ENCODE data around the gene SUGCT.

Gene SUGCT

GRCh38 chr7:40721342-40721949, 586.6 kb downstream of the SUGCT start:
- Histone ChIP-seq H3K4me1 (ENCODE audit: control insufficient read depth, insufficient read depth, low read length) (no peaks in the 10 kb centered on the region; the same call in 1 of the 2 replicates), H3K9me3 (ENCODE audit: control insufficient read depth, insufficient read depth, low read depth, low read length) (no peaks in the 10 kb centered on the region), H3K36me3 (ENCODE audit: control insufficient read depth in 2 of 2, insufficient read depth in 1 of 2, low read length in 2 of 2) (no peaks in the 10 kb centered on the region), H3K4me3 (ENCODE audit: low read depth, low read length) (no peak overlapping the region), H3K27ac (ENCODE audit: extremely low read depth, low read depth, low read length) (no peak overlapping the region)
- TF ChIP-seq ZNF174 (tag by site-specific recombination; IDR thresholded peaks at IDR 0.05), result no peak
- TF ChIP-seq ZNF214 (tag by site-specific recombination; IDR thresholded peaks at IDR 0.05; ENCODE audit: borderline replicate concordance), result no peak
- TF ChIP-seq ZNF660 (tag by site-specific recombination; IDR thresholded peaks at IDR 0.05), result no peak
- no peak for TF ChIP-seq ZNF112 (tag by site-specific recombination; IDR thresholded peaks at IDR 0.05)
- no peak for TF ChIP-seq ZNF704 (tag by site-specific recombination; IDR thresholded peaks at IDR 0.05)
- TF ChIP-seq ZFP41 (tag by site-specific recombination; IDR thresholded peaks at IDR 0.05; ENCODE audit: borderline replicate concordance), result no peak
- POLR2A ChIA-PET, result no interaction called here
- CTCF ChIA-PET, result interaction anchor here (1.2 kb wide), 1 partner anchor 26 kb away, joined by 3 read pairs; no protein-coding TSS in a partner anchor

- H3K36me3 ChIP-seq (ENCODE audit: control insufficient read depth in 2 of 2, insufficient read depth in 1 of 2, low read length in 2 of 2), result no peaks in the 10 kb centered on the region
- no peak overlapping the region for H3K27ac ChIP-seq (ENCODE audit: extremely low read depth, low read depth, low read length)
- no peaks in the 10 kb centered on the region for H3K9me3 ChIP-seq (ENCODE audit: control insufficient read depth, insufficient read depth, low read depth, low read length)
- H3K4me1 ChIP-seq (ENCODE audit: control insufficient read depth, insufficient read depth, low read length), result no peaks in the 10 kb centered on the region
- POLR2A ChIA-PET, result no interaction called here
- no peak overlapping the region for H3K4me3 ChIP-seq (ENCODE audit: low read depth, low read length)
- TF ChIP-seq KLF8 (tag by site-specific recombination; IDR thresholded peaks at IDR 0.05) (no peak), ZNF670 (tag by site-specific recombination; IDR thresholded peaks at IDR 0.05; ENCODE audit: low read depth) (no peak), ZSCAN18 (tag by site-specific recombination; IDR thresholded peaks at IDR 0.05) (no peak), ZBTB7A (tag by site-specific recombination; IDR thresholded peaks at IDR 0.05; ENCODE audit: low read depth) (no peak), HIC1 (tag by site-specific recombination; IDR thresholded peaks at IDR 0.05) (no peak), ZNF140 (tag by site-specific recombination; IDR thresholded peaks at IDR 0.05) (no peak), ZNF513 (tag by site-specific recombination; IDR thresholded peaks at IDR 0.05) (no peak), ZNF23 (tag by site-specific recombination; IDR thresholded peaks at IDR 0.05; ENCODE audit: borderline replicate concordance) (no peak), ZBTB17 (tag by site-specific recombination; IDR thresholded peaks at IDR 0.05) (no peak), ZNF114 (tag by site-specific recombination; IDR thresholded peaks at IDR 0.05) (no peak), RBAK (tag by site-specific recombination; IDR thresholded peaks at IDR 0.05) (no peak)
- CTCF ChIA-PET, result no interaction called here
Observed at GRCh38 chr7:40722242-40722641, 587.4 kb downstream of the SUGCT start.

All from HEK293 (cell line).